K562 (cell line): Measurements from ENCODE around the gene ERBB3. TPM values are rescaled to one million over a fixed set of nuclear protein-coding genes. Genes with fewer than 3 reads are reported as not detected.

Experiments used
- ETS2 ChIP-seq: IDR thresholded peaks from 2 replicates; pipeline ENCODE4 v1.6.1; 2016; ENCODE audit warnings: borderline replicate concordance, missing genetic modification characterization, mild to moderate bottlenecking, moderate library complexity, missing compliant biosample characterization; ENCODE audit not compliant: poor library complexity, severe bottlenecking
- HDAC3 ChIP-seq: fragments of 450-650 bp; IDR thresholded peaks from 2 replicates; pipeline ENCODE4 v1.6.1; 2018; ENCODE audit warnings: borderline replicate concordance, mild to moderate bottlenecking, moderate library complexity; ENCODE audit not compliant: partially characterized antibody
- MLX ChIP-seq, 2 experiments: fragments of 450-650 bp in 1 of 2; sonication (generic) in 1 of 2; formaldehyde crosslinking; conservative IDR thresholded peaks; 2 replicates each; pipeline versions ENCODE4 v1.4.0 to v1.8.1; 2020 to 2022; ENCODE audit warnings: mild to moderate bottlenecking in 1 of 2, missing genetic modification reagents in 1 of 2
- NR2C2 ChIP-seq, 2 experiments: fragments of 200-800 bp in 1 of 2; sonication (Bioruptor generic) in 1 of 2; sonication (generic) in 1 of 2; formaldehyde crosslinking in 1 of 2; IDR thresholded peaks; 2 replicates each; pipeline versions ENCODE4 v1.6.1 to v1.8.0; 2016 to 2022; ENCODE audit warnings: mild to moderate bottlenecking in 1 of 2, missing compliant biosample characterization in 1 of 2, missing genetic modification characterization in 1 of 2, missing genetic modification reagents in 1 of 2
- POLR2H ChIP-seq: IDR thresholded peaks from 2 replicates; pipeline ENCODE4 v1.6.1; 2016; ENCODE audit warnings: missing genetic modification characterization, low read depth, mild to moderate bottlenecking, control low read depth, missing compliant biosample characterization, moderate library complexity
- RAD51 ChIP-seq: fragments of 450-650 bp; IDR thresholded peaks from 2 replicates; pipeline ENCODE4 v1.7.1; 2016; ENCODE audit warnings: low read depth, mild to moderate bottlenecking, borderline replicate concordance
- RBFOX2 ChIP-seq: fragments of 200-400 bp; formaldehyde crosslinking; IDR thresholded peaks from 2 replicates; pipeline ENCODE4 v1.6.1; 2017; ENCODE audit warnings: low read depth, mild to moderate bottlenecking, low read length, moderate library complexity
- SMC3 ChIP-seq: conservative IDR thresholded peaks from 2 replicates; pipeline ENCODE4 v1.6.1; 2011; ENCODE audit warnings: low read depth, low read length, improper control_type of control experiment; ENCODE audit not compliant: insufficient read depth
- ZBTB7A ChIP-seq: IDR thresholded peaks from 2 replicates; pipeline ENCODE4 v1.6.1; 2011; ENCODE audit warnings: low read depth, mild to moderate bottlenecking, low read length, moderate library complexity, borderline replicate concordance; ENCODE audit not compliant: control insufficient read depth
- ZNF140 ChIP-seq: fragments of 250-450 bp; sonication (Bioruptor Pico); IDR thresholded peaks from 2 replicates; pipeline ENCODE4 v1.8.0; 2021; ENCODE audit warnings: moderate library complexity, mild to moderate bottlenecking, inconsistent platforms
- ZNF175 ChIP-seq: fragments of 200-800 bp; sonication (Bioruptor generic); IDR thresholded peaks from 2 replicates; pipeline ENCODE4 v1.6.1; 2016; ENCODE audit warnings: low read depth, mild to moderate bottlenecking, missing genetic modification characterization, missing compliant biosample characterization
- ZNF184 ChIP-seq: sonication (generic); formaldehyde crosslinking; IDR thresholded peaks from 2 replicates; pipeline ENCODE4 v1.5.0; 2020; ENCODE audit warnings: missing genetic modification reagents
- ZNF395 ChIP-seq: fragments of 200-800 bp; sonication (Bioruptor generic); IDR thresholded peaks from 2 replicates; pipeline ENCODE4 v1.6.1; 2017; ENCODE audit warnings: missing genetic modification characterization, missing compliant biosample characterization
- ZNF41 ChIP-seq: fragments of 250-450 bp; sonication (Bioruptor Pico); conservative IDR thresholded peaks from 2 replicates; pipeline ENCODE4 v1.4.0; 2020; ENCODE audit warnings: mild to moderate bottlenecking
- ZNF583 ChIP-seq: fragments of 250-450 bp; sonication (Bioruptor Pico); IDR thresholded peaks from 2 replicates; pipeline ENCODE4 v1.4.0; 2020
- ZNF766 ChIP-seq: fragments of 200-800 bp; sonication (Bioruptor generic); conservative IDR thresholded peaks from 2 replicates; pipeline ENCODE4 v1.6.1; 2016; ENCODE audit warnings: missing genetic modification characterization, missing compliant biosample characterization
- polyA plus RNA-seq, 8 experiments: library from polyadenylated mRNA; depleted of rRNA in 4 of 8; stranded (reverse) in 5 of 8; unstranded in 3 of 8; fragments of >200 nt; fragmentation: Nextera tagmentation in 2 of 8; fragmentation: Illumina TruSeq in 1 of 8; extraction: Ambion mirVana in 2 of 8; extraction: Trizol in 1 of 8; gene quantifications; 2 replicates each; pipeline versions ENCODE4 v1.2.1 to v1.2.3, GENCODE V29; 2011 to 2014; ENCODE audit warnings: inconsistent platforms in 1 of 8, missing spikeins in 1 of 8
- total RNA-seq, 7 experiments: library from RNA; depleted of rRNA in 6 of 7; stranded (reverse); fragments of >200 nt in 6 of 7; fragmentation: Illumina TruSeq in 2 of 7; extraction: Trizol in 2 of 7; gene quantifications; 2 replicates each; pipeline versions ENCODE4 v1.2.1 to v1.2.3, GENCODE V29; 2011 to 2021; ENCODE audit warnings: low replicate concordance in 1 of 7
- TF ChIP-seq, protein P1 (sequence below), 2 experiments: fragments of 450-650 bp; IDR thresholded peaks; 2 replicates each; pipeline ENCODE4 v1.6.1; 2018; ENCODE audit warnings: mild to moderate bottlenecking in 2 of 2, low read depth in 1 of 2; ENCODE audit not compliant: partially characterized antibody in 2 of 2
- TF ChIP-seq, protein P2 (sequence below): sonication (generic); formaldehyde crosslinking; IDR thresholded peaks from 2 replicates; pipeline ENCODE4 v1.8.1; 2023; ENCODE audit warnings: mild to moderate bottlenecking, missing genetic modification reagents, moderate library complexity

Gene ERBB3
- total and polyA plus RNA-seq, 9 of the 15 experiments (the other 6 are each of a cell fraction or from before 2014, with no cell fraction given): 1.5 to 5.4 (median 3.8) TPM

DNA sequence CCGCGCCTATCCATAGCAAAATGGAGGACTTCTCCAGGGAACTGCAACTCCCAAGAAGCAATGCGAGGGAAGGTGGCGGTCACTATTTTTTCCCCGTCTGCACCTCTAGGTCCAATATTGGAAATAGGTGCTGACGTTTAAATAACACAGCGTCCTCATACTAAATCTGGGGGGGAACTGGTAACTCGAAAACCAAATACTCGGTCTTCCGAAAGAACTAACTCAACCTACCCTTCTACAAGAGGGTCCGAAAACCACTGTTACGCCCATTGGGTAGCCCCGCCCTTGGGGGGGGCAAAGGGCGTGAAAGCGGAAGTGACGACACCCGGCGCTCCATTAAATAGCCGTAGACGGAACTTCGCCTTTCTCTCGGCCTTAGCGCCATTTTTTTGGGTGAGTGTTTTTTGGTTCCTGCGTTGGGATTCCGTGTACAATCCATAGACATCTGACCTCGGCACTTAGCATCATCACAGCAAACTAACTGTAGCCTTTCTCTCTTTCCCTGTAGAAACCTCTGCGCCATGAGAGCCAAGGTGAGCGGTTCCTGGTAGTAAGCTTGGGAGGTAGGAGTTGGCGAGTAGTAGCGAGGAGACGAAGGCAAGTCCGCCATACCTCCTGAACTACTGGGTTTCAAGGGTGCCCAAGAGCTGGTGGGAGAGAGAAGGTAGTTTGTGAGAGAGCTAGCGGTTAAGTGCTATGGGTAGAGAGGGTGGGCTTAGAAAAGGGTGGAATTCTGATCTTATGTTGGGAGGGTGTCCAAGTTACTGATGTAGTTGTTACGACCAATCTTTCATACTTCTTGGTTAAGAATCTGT lies 36.5 kb downstream of the ERBB3 start, which contains the start of gene RPL41 (continued):
- 0 out of 2 replicates have a peak, but pooled peaks have one; percentile 23 for TF ChIP-seq SMC3
- TF ChIP-seq ZNF395: no peak
- peak; percentile 69 for TF ChIP-seq HDAC3
- TF ChIP-seq, protein P1, sequence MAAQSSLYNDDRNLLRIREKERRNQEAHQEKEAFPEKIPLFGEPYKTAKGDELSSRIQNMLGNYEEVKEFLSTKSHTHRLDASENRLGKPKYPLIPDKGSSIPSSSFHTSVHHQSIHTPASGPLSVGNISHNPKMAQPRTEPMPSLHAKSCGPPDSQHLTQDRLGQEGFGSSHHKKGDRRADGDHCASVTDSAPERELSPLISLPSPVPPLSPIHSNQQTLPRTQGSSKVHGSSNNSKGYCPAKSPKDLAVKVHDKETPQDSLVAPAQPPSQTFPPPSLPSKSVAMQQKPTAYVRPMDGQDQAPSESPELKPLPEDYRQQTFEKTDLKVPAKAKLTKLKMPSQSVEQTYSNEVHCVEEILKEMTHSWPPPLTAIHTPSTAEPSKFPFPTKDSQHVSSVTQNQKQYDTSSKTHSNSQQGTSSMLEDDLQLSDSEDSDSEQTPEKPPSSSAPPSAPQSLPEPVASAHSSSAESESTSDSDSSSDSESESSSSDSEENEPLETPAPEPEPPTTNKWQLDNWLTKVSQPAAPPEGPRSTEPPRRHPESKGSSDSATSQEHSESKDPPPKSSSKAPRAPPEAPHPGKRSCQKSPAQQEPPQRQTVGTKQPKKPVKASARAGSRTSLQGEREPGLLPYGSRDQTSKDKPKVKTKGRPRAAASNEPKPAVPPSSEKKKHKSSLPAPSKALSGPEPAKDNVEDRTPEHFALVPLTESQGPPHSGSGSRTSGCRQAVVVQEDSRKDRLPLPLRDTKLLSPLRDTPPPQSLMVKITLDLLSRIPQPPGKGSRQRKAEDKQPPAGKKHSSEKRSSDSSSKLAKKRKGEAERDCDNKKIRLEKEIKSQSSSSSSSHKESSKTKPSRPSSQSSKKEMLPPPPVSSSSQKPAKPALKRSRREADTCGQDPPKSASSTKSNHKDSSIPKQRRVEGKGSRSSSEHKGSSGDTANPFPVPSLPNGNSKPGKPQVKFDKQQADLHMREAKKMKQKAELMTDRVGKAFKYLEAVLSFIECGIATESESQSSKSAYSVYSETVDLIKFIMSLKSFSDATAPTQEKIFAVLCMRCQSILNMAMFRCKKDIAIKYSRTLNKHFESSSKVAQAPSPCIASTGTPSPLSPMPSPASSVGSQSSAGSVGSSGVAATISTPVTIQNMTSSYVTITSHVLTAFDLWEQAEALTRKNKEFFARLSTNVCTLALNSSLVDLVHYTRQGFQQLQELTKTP (IDR thresholded peaks at IDR 0.05; ENCODE audit: low read depth in 1 of 2, partially characterized antibody in 2 of 2): peak; percentile 86
- TF ChIP-seq ZNF140 (CRISPR knock-in tag): no peak
- TF ChIP-seq ZBTB7A: peak; percentile 62; the same call in 1 of the 2 replicates
- no peak; the same call in 1 of the 2 replicates for TF ChIP-seq ZNF766 (CRISPR knock-in tag)
- TF ChIP-seq MLX (CRISPR knock-in tag; conservative IDR thresholded peaks at IDR 0.05): 0 out of 4 replicates have a peak, but pooled peaks of 1 of the 2 experiments have one; percentile 40
- TF ChIP-seq ZNF41 (CRISPR knock-in tag): no peak
- TF ChIP-seq POLR2H (tag): peak; percentile 98
- no peak for TF ChIP-seq ZNF184 (CRISPR knock-in tag)
- TF ChIP-seq RAD51: peak; percentile 6; the same call in 1 of the 2 replicates
- TF ChIP-seq RBFOX2: peak; percentile 89
- TF ChIP-seq ZNF583 (CRISPR knock-in tag): no peak
- peak; percentile 73; the same call in 1 of the 2 replicates for TF ChIP-seq ZNF175 (CRISPR knock-in tag)
- TF ChIP-seq ETS2: no peak
- TF ChIP-seq NR2C2 (CRISPR knock-in tag; IDR thresholded peaks at IDR 0.05): peak; percentile 85
- peak; percentile 99 for TF ChIP-seq NR2C2 (tag; IDR thresholded peaks at IDR 0.05)
- TF ChIP-seq, protein P2, sequence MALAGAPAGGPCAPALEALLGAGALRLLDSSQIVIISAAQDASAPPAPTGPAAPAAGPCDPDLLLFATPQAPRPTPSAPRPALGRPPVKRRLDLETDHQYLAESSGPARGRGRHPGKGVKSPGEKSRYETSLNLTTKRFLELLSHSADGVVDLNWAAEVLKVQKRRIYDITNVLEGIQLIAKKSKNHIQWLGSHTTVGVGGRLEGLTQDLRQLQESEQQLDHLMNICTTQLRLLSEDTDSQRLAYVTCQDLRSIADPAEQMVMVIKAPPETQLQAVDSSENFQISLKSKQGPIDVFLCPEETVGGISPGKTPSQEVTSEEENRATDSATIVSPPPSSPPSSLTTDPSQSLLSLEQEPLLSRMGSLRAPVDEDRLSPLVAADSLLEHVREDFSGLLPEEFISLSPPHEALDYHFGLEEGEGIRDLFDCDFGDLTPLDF (CRISPR knock-in tag): peak; percentile 91
